Activated T-cell treated with anti-CD3 and anti-CD28 coated beads, Interleukin-2, amount 50 U/mL, for 72 hours (primary cell): ENCODE results near the gene NIPBL. TPM values are rescaled to one million over a fixed set of nuclear protein-coding genes. Genes with fewer than 3 reads are reported as not detected.
"Not testable (repeated sequence)": the region's sequence is repeated elsewhere in the genome, so short reads cannot be mapped to it uniquely, and the experiment has no call there.

Source experiments
- ATAC-seq, 2 donors: fragments of 150-1000 bp; cut with Tn5 transposase; replicated peaks in 1 of 2; 2 replicates each; pipeline ENCODE4 v1.10.0; 2021; ENCODE audit warnings: moderate library complexity in 2 of 2, mild to moderate bottlenecking in 1 of 2
- DNase-seq, 2 donors: peaks; one replicate each; pipeline ENCODE4 v3.0.0; 2021 to 2022; ENCODE audit warnings: mixed read lengths in 1 of 2
- H3K27ac Mint-ChIP-seq: one replicate; pipeline ENCODE4 v1.8.0; 2022; ENCODE audit warnings: mild to moderate bottlenecking, moderate library complexity, mixed read lengths
- H3K27me3 Mint-ChIP-seq: one replicate; pipeline ENCODE4 v1.8.0; 2022; ENCODE audit warnings: low read depth, mixed read lengths
- H3K36me3 Mint-ChIP-seq, 2 donors: one replicate each; pipeline ENCODE4 v1.8.0; 2022; ENCODE audit warnings: mixed read lengths in 2 of 2, mild to moderate bottlenecking in 1 of 2; ENCODE audit not compliant: insufficient read depth in 2 of 2
- H3K4me1 Mint-ChIP-seq: one replicate; pipeline ENCODE4 v1.8.0; 2022; ENCODE audit warnings: low read depth, mixed read lengths
- H3K4me3 Mint-ChIP-seq, 2 donors: one replicate each; pipeline ENCODE4 v1.8.0; 2022; ENCODE audit warnings: mild to moderate bottlenecking in 2 of 2, mixed read lengths in 2 of 2, moderate library complexity in 2 of 2
- H3K9me3 Mint-ChIP-seq, 2 donors: one replicate each; pipeline ENCODE4 v1.8.0; 2022; ENCODE audit warnings: mixed read lengths in 2 of 2
- total RNA-seq, 2 donors: library from RNA; stranded (reverse); gene quantifications; one replicate each; pipeline ENCODE4 v1.2.3, GENCODE V29; 2022

The NIPBL gene
- total RNA-seq, 2 donors from 2014 or later: 56.3 to 60.9 TPM

GRCh38 chr5:37082977-37083376, 206.4 kb downstream of the NIPBL start:
- H3K27me3 Mint-ChIP-seq, H3K4me3 Mint-ChIP-seq, DNase-seq, H3K36me3 Mint-ChIP-seq, H3K9me3 Mint-ChIP-seq, H3K27ac Mint-ChIP-seq, H3K4me1 Mint-ChIP-seq, ATAC-seq: not testable (repeated sequence)

- not testable (repeated sequence) for DNase-seq, H3K27ac Mint-ChIP-seq, H3K9me3 Mint-ChIP-seq, H3K36me3 Mint-ChIP-seq, H3K27me3 Mint-ChIP-seq, H3K4me1 Mint-ChIP-seq, H3K4me3 Mint-ChIP-seq, ATAC-seq
Measured at GRCh38 chr5:37086026-37086425, 209.5 kb downstream of the NIPBL start.

- Mint-ChIP-seq H3K27ac (no peak overlapping the region), H3K9me3 (peaks cover 1 to 2% of the 10 kb centered on the region in 2 donors), H3K27me3 (no peaks in the 10 kb centered on the region), H3K4me1 (no peaks in the 10 kb centered on the region), H3K36me3 (no peaks in the 10 kb centered on the region), H3K4me3 (no peak overlapping the region)
- ATAC-seq: no peak
- DNase-seq: no peak
Measured at GRCh38 chr5:37086466-37087173, 210.1 kb downstream of the NIPBL start.

GRCh38 chr5:37088009-37088408, 211.4 kb downstream of the NIPBL start:
- no peaks in the 10 kb centered on the region for H3K27me3 Mint-ChIP-seq
- H3K27ac Mint-ChIP-seq: no peak overlapping the region
- no peak for DNase-seq
- no peaks in the 10 kb centered on the region for H3K36me3 Mint-ChIP-seq
- no peak overlapping the region for H3K4me3 Mint-ChIP-seq
- ATAC-seq: no peak
- no peaks in the 10 kb centered on the region for H3K4me1 Mint-ChIP-seq
- peaks cover 1 to 2% of the 10 kb centered on the region in 2 donors for H3K9me3 Mint-ChIP-seq

- H3K4me3 Mint-ChIP-seq: no peak overlapping the region
- H3K27ac Mint-ChIP-seq: no peak overlapping the region
- ATAC-seq (no peak), DNase-seq (no peak)
- H3K4me1 Mint-ChIP-seq: no peaks in the 10 kb centered on the region
- H3K27me3 Mint-ChIP-seq: no peaks in the 10 kb centered on the region
- H3K9me3 Mint-ChIP-seq: peaks cover 1 to 2% of the 10 kb centered on the region in 2 donors
- no peaks in the 10 kb centered on the region for H3K36me3 Mint-ChIP-seq
Measured at GRCh38 chr5:37090123-37090726, 213.7 kb downstream of the NIPBL start.

GRCh38 chr5:37090781-37091180, 214.2 kb downstream of the NIPBL start:
- DNase-seq (no peak), ATAC-seq (no peak)
- H3K27me3 Mint-ChIP-seq: no peaks in the 10 kb centered on the region
- H3K4me1 Mint-ChIP-seq: no peaks in the 10 kb centered on the region
- no peak overlapping the region for H3K27ac Mint-ChIP-seq
- H3K36me3 Mint-ChIP-seq: no peaks in the 10 kb centered on the region
- no peak overlapping the region for H3K4me3 Mint-ChIP-seq
- H3K9me3 Mint-ChIP-seq: peaks cover 1 to 2% of the 10 kb centered on the region in 2 donors

GRCh38 chr5:37093795-37094194, 217.2 kb downstream of the NIPBL start:
- not testable (repeated sequence) for H3K27me3 Mint-ChIP-seq, DNase-seq, H3K4me3 Mint-ChIP-seq, H3K27ac Mint-ChIP-seq, H3K4me1 Mint-ChIP-seq, ATAC-seq
- H3K9me3 Mint-ChIP-seq: peaks cover 2 to 13% of the 10 kb centered on the region in 2 donors
- H3K36me3 Mint-ChIP-seq: peaks cover 6 to 10% of the 10 kb centered on the region in 2 donors

- not testable (repeated sequence) for H3K4me3 Mint-ChIP-seq, H3K27me3 Mint-ChIP-seq, H3K27ac Mint-ChIP-seq, DNase-seq, H3K4me1 Mint-ChIP-seq, ATAC-seq
- Mint-ChIP-seq H3K9me3 (peaks cover 10 to 34% of the 10 kb centered on the region in 2 donors), H3K36me3 (peaks cover 24 to 34% of the 10 kb centered on the region in 2 donors)
Measured at GRCh38 chr5:37099267-37099666, 222.7 kb downstream of the NIPBL start.

GRCh38 chr5:37103302-37103701, 226.7 kb downstream of the NIPBL start:
- ATAC-seq: no peak
- Mint-ChIP-seq H3K27me3 (no peaks in the 10 kb centered on the region), H3K4me1 (no peaks in the 10 kb centered on the region), H3K4me3 (no peak overlapping the region), H3K27ac (no peak overlapping the region), H3K36me3 (peaks cover 15 to 37% of the 10 kb centered on the region in 2 donors), H3K9me3 (peaks cover 9 to 24% of the 10 kb centered on the region in 2 donors)
- DNase-seq: no peak

GRCh38 chr5:37109338-37109737, 232.8 kb downstream of the NIPBL start:
- H3K27me3 Mint-ChIP-seq: peaks cover 17% of the 10 kb centered on the region
- peaks cover 3 to 5% of the 10 kb centered on the region in 2 donors for H3K9me3 Mint-ChIP-seq
- H3K4me1 Mint-ChIP-seq: peaks cover 42% of the 10 kb centered on the region
- no peak overlapping the region for H3K4me3 Mint-ChIP-seq
- ATAC-seq: no peak
- DNase-seq: no peak
- H3K36me3 Mint-ChIP-seq: peaks cover 12 to 25% of the 10 kb centered on the region in 2 donors
- H3K27ac Mint-ChIP-seq: no peak overlapping the region

- H3K27me3 Mint-ChIP-seq: peaks cover 17% of the 10 kb centered on the region
- no peak for DNase-seq
- peaks cover 3 to 5% of the 10 kb centered on the region in 2 donors for H3K9me3 Mint-ChIP-seq
- H3K36me3 Mint-ChIP-seq: peaks cover 12 to 26% of the 10 kb centered on the region in 2 donors
- H3K27ac Mint-ChIP-seq: no peak overlapping the region
- peaks cover 42% of the 10 kb centered on the region for H3K4me1 Mint-ChIP-seq
- ATAC-seq: no peak
- H3K4me3 Mint-ChIP-seq: peak overlapping the region in 1 of 2 donors; percentile 0
Measured at GRCh38 chr5:37110135-37110534, 233.6 kb downstream of the NIPBL start.

GRCh38 chr5:37111426-37112382, 235.1 kb downstream of the NIPBL start:
- H3K9me3 Mint-ChIP-seq: peaks cover 3 to 5% of the 10 kb centered on the region in 2 donors
- peak overlapping the region; percentile 14 for H3K27ac Mint-ChIP-seq
- DNase-seq (peak; percentile 25 to 35), ATAC-seq (peak; percentile 83 to 87)
- H3K4me1 Mint-ChIP-seq: peaks cover 42% of the 10 kb centered on the region
- H3K4me3 Mint-ChIP-seq: peak overlapping the region; percentile 54 to 74
- peaks cover 17% of the 10 kb centered on the region for H3K27me3 Mint-ChIP-seq
- H3K36me3 Mint-ChIP-seq: peaks cover 12 to 26% of the 10 kb centered on the region in 2 donors
